Right lobe of liver (tissue), 6 donors: ENCODE data around the gene COQ5. TPM values are rescaled to one million over a fixed set of nuclear protein-coding genes. Genes with fewer than 3 reads are reported as not detected.

ENCODE experiments used
- ATAC-seq, 4 donors: fragments of 200-7000 bp; cut with Tn5 transposase; one replicate each; pipeline ENCODE4 v1.9.1; 2020; ENCODE audit warnings: mild to moderate bottlenecking in 4 of 4, moderate library complexity in 4 of 4
- DNase-seq, 3 donors: peaks; one replicate each; pipeline ENCODE4 v3.0.0-alpha.2; 2020
- H3K27ac ChIP-seq, 3 donors: fragments of 200-600 bp; one replicate each; pipeline ENCODE4 v1.8.0; 2022
- H3K27me3 ChIP-seq, 2 donors: fragments of 200-600 bp; one replicate each; pipeline ENCODE4 v1.8.0; 2022
- H3K36me3 ChIP-seq, 4 donors: fragments of 200-600 bp; sonication (generic) in 1 of 4; one replicate each; pipeline versions ENCODE4 v1.5.1 to v1.8.0; 2017 to 2022; ENCODE audit warnings: control low read depth in 1 of 4
- H3K4me1 ChIP-seq, 4 donors: fragments of 200-600 bp; sonication (generic) in 1 of 4; one replicate each; pipeline versions ENCODE4 v1.5.1 to v1.8.0; 2017 to 2022; ENCODE audit warnings: control low read depth in 1 of 4
- H3K4me3 ChIP-seq, 3 donors: fragments of 200-600 bp; one replicate each; pipeline ENCODE4 v1.8.0; 2022
- H3K9me3 ChIP-seq, 4 donors: fragments of 200-600 bp; sonication (generic) in 1 of 4; one replicate each; pipeline versions ENCODE4 v1.5.1 to v1.8.0; 2017 to 2022; ENCODE audit warnings: control low read depth in 1 of 4
- POLR2A ChIP-seq: fragments of 450-650 bp; IDR thresholded peaks from one replicate; pipeline ENCODE4 v1.6.1; 2017; ENCODE audit warnings: antibody characterized with exemption, mild to moderate bottlenecking
- WGBS: methylation state at CpG from one replicate; pipeline ENCODE4 v1.1.6; 2018; ENCODE audit warnings: low coverage, low lambda C conversion rate; ENCODE audit not compliant: insufficient coverage; ENCODE audit errors: missing lambda C conversion rate; 5-methylcytosine and 5-hydroxymethylcytosine counted together
- intact Hi-C, 2 donors: fragments of 100-400 bp; cut with DNase I; formaldehyde crosslinking; loops; one replicate each; pipeline versions ENCODE4 v1.11.2 to v1.14.1; 2022
- total RNA-seq, 6 experiments: library from RNA; depleted of rRNA in 2 of 6; stranded (reverse); fragments of >200 nt in 2 of 6; fragmentation: NEBNext Ultra II Directional in 3 of 6; extraction: Animal tissue kit (Norgen Biotek cat#: 25700) in 3 of 6; gene quantifications; one replicate each; pipeline versions ENCODE4 v1.1.0 to v1.2.4, GENCODE V29; 2016 to 2023
- TF ChIP-seq, protein P1 (sequence below), 4 donors: fragments of 200-600 bp in 3 of 4; fragments of 450-650 bp in 1 of 4; IDR thresholded peaks; one replicate each; pipeline versions ENCODE4 v1.5.1 to v1.8.0; 2016 to 2022; ENCODE audit warnings: antibody characterized with exemption in 4 of 4, mild to moderate bottlenecking in 2 of 4
- donor health status: DM: no; HTN: yes; CAD: no.
- donor health status: DM: no; HTN: no; CAD: no.
- donor health status: DM: no; HTN: no; CAD: no.
- donor health status: DM: no; HTN: yes; CAD: no.
- donor health status: DM: no; HTN: yes; CAD: no.

The COQ5 gene
- total RNA-seq, 6 experiments from 2014 or later, result 21.6 to 37.9 (median 31.0) TPM

DNA sequence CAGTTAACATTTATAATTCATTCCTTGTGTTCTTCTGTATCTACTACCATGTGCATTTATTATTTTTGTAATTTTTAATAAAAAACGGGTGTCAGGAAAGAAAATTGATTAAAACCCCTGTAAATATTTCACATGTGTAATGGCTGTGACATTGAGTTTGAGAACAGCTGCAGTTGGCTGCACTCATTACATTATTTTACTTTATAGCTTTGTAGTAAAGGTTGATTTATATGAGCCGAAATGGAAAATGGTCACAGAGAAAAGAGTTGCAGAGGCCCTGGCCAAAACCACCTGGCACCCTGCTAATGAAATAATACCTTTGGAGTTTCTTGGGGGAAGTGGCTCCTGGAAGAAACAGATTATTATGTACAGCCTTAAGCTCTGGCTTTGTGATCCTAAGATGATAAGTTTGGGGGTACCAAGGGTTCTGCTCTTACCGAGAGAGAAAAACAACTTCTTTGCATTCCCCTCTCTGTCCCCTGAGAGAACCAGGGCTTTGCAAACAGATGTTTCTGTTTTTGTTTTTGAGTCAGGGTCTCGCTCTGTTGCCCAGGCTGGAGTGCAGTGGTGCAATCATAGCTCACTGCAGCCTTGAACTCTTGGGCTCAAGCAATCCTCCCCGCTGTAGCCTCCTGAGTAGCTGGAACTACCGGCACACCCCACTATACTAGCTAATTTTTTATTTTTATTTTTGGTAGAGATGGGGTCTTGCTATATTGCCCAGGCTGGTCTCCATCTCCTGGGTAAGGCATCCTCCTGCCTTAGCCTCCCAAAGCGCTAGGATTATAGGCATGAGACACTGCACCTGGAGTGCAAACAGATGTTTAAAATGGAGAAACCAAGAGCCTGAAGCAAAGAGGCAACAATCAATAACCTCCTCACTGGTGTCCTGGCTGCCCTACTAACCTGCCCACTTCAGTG is 42.7 kb downstream of the COQ5 start:
- DNase-seq (no peak), ATAC-seq (no peak)
- Histone ChIP-seq H3K4me1 (no peaks in the 10 kb centered on the region), H3K27me3 (no peaks in the 10 kb centered on the region), H3K27ac (no peak overlapping the region), H3K9me3 (no peaks in the 10 kb centered on the region), H3K4me3 (no peak overlapping the region), H3K36me3 (no peaks in the 10 kb centered on the region)
- intact Hi-C loops, result no loop called here
- TF ChIP-seq POLR2A, result no peak
- TF ChIP-seq, protein P1, sequence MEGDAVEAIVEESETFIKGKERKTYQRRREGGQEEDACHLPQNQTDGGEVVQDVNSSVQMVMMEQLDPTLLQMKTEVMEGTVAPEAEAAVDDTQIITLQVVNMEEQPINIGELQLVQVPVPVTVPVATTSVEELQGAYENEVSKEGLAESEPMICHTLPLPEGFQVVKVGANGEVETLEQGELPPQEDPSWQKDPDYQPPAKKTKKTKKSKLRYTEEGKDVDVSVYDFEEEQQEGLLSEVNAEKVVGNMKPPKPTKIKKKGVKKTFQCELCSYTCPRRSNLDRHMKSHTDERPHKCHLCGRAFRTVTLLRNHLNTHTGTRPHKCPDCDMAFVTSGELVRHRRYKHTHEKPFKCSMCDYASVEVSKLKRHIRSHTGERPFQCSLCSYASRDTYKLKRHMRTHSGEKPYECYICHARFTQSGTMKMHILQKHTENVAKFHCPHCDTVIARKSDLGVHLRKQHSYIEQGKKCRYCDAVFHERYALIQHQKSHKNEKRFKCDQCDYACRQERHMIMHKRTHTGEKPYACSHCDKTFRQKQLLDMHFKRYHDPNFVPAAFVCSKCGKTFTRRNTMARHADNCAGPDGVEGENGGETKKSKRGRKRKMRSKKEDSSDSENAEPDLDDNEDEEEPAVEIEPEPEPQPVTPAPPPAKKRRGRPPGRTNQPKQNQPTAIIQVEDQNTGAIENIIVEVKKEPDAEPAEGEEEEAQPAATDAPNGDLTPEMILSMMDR (IDR thresholded peaks at IDR 0.05), result no peak
- 83% methylated on average over 7 of the region's 7 CpGs for WGBS

DNA sequence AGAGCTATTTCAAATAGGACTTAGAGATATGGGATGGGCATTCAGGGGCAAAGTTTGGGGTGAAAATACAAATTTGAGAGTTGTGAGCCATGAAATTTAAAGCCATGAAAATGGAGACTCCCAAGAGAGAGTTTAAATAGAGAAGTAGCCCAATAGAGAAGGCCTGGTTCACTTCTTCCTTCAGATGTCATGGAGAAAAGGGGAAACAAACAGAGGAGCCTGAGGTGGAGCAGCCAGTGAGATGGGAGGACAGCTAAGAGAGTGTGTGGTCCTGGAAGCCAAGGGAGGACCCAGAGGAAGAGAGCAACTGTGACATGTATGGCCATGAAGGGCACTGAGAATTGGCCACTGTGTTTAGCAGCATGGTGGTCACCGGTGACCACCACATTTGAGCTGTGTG is 45.3 kb downstream of the COQ5 start:
- no peaks in the 10 kb centered on the region for H3K9me3 ChIP-seq
- intact Hi-C loops, result no loop called here
- no peak overlapping the region for H3K4me3 ChIP-seq
- no peak for ATAC-seq
- no peaks in the 10 kb centered on the region for H3K36me3 ChIP-seq
- no peak overlapping the region for H3K27ac ChIP-seq
- no peaks in the 10 kb centered on the region for H3K27me3 ChIP-seq
- WGBS, result 91% methylated on average over 1 of the region's 1 CpG
- no peaks in the 10 kb centered on the region for H3K4me1 ChIP-seq
- TF ChIP-seq, protein P1 (IDR thresholded peaks at IDR 0.05), result no peak
- TF ChIP-seq POLR2A, result no peak
- DNase-seq, result no peak

DNA sequence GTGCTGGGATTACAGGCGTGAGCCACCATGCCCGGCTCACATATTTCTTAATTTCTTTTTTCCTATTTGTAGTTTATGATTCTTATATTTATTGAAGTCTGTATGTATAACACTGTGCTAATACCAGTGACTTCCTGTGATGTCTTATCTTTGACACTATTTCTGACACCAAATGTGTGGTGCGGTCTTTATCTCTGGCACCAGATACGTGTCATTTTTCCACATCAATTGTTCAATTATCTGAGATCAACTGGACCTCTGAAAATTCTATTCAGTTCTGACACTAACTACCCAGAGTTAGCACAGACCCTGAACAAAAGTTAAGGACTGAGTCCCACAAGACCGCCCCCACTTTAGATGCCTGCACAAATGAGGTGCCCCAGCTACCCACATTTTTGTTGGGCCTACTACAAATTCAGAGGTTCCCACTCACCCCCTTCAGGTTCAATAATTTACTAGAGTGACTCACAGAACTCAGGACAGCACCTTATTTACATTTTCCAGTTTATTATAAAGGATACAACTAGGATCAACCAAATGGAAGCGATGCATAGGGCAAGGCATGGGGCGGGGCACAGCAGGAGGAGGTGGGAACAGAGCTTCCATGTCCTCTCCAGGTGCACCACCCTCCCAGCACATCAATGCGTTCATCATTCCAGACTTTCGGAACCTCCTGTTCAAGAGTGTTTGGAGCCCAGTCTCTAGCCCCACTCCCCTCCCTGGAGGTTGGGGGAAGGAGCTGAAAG is 47.8 kb downstream of the COQ5 start:
- 98% methylated on average over 7 of the region's 9 CpGs for WGBS
- no peaks in the 10 kb centered on the region for H3K9me3 ChIP-seq
- no peak for ATAC-seq
- TF ChIP-seq, protein P1 (IDR thresholded peaks at IDR 0.05), result no peak
- no peak for TF ChIP-seq POLR2A
- DNase-seq, result no peak
- H3K4me1 ChIP-seq, result no peaks in the 10 kb centered on the region
- H3K36me3 ChIP-seq, result no peaks in the 10 kb centered on the region
- H3K27me3 ChIP-seq, result no peaks in the 10 kb centered on the region
- no peak overlapping the region for H3K4me3 ChIP-seq
- intact Hi-C loops, result no loop called here
- no peak overlapping the region for H3K27ac ChIP-seq

DNA sequence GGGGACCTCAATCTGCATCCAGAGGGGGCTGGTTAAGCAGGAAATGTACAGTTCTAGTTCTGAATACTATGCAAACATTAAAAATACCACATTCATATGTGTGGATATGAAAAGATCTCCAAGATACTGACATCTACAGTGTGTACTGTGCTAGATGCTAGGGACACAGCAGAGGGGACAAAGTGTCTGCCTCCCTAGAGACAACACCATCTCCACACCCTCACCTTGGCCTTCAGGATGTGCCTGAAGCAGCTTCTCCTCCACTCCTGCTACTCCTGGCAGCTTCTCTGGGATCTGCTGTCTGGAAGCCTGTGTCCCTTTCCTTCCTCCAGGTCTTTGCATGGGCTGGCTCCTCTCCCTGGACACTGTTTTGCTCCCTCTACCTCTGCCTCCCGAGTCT is 48.7 kb downstream of the COQ5 start:
- no peak for ATAC-seq
- no peaks in the 10 kb centered on the region for H3K27me3 ChIP-seq
- intact Hi-C loops, result no loop called here
- TF ChIP-seq, protein P1 (IDR thresholded peaks at IDR 0.05), result no peak
- no peak for TF ChIP-seq POLR2A
- no peak for DNase-seq
- no peaks in the 10 kb centered on the region for H3K36me3 ChIP-seq
- H3K4me1 ChIP-seq, result no peaks in the 10 kb centered on the region
- no peak overlapping the region for H3K27ac ChIP-seq
- H3K4me3 ChIP-seq, result no peak overlapping the region
- 89% methylated on average over 1 of the region's 1 CpG for WGBS
- no peaks in the 10 kb centered on the region for H3K9me3 ChIP-seq
